ENCODE results near the gene ADCK2.
"Not testable (repeated sequence)": the region's sequence is repeated elsewhere in the genome, so short reads cannot be mapped to it uniquely, and the experiment has no call there.

The ADCK2 gene

DNA sequence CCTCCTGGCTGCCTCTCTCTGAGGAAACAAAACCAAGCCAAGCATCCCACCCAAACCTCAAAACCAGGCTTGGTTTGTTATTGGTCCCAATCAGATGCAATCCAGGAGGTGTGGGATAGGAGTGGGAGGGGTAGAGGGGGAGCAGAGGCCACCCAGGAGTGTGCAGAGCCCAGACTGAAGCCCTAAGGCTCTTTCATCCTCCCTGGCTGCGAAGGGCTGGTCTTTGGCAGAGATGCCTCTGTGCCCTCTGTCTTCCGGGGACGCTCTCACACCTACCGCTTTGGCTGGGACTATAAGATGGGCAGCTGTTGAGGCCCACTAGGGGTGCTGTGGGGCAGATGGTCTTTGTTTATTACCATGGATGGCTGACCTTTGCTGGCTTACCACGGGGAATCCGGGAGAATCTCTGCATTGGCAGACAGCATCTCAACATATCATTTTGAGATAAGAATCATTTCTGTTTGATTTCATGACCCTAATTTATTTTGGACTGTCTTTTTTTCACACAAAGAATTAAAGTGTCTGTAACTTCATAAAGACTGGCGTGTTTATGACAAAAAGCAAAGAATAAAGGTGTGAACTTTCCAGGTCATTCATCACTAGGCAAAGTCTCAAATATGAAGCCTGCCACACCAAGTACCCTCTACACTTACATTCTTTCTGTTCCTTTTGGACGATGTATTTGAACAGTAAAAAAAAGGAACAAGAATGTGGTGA lies 25.7 kb upstream of the ADCK2 start:
- DNase-seq (ENCODE audit: low spot score): peak; percentile 82

DNA sequence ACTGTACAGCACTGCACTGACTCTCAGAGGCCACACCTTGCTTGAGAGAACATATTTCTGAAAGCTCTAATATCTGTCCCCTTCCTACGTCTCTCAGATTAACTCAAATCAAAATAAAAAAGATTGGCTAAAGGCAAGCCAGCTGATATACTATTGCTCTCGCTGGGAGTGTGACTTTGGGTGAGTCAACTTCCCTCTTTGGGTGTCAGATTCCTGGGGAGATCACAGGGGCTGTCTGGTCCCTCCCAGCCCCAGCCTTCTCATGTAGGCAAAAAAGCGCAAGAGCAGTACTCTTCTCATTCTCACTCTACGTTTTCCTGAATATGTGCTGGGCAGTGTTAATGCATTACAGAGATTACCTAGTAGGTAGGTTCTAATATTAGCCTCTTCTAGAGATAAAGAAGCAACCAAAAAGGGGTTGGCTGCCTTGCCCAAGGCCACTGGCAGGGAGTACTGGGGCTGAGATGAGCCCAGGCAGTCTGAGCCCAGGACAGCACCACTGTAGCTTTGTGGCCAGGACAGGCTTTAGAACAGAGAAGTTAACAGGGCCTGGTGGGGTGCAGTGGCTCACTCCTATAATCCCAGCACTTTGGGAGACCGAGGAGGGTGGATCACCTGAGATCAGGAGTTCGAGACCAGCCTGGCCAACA lies 23.1 kb upstream of the ADCK2 start:
- no peak for DNase-seq (ENCODE audit: low spot score)

DNA sequence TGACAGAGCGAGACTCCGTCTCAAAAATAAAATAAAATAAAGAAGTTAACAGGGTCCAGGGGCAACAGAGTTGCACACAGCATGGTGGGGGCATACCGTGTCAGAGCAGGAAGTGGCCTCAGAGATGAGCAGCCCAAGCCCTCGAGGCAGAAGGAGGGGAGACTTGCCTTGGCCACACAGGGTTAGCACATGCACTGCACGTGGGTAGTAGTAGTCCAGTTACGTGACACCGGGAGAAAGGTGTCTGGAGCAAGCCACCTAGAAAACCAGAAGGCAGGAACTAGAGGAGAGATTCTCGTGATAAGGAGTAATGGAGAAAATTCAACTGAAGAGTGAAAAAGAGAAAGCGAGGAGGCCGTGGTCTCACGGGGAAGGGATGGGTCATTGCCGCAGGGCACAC lies 22.4 kb upstream of the ADCK2 start:
- no peak for DNase-seq (ENCODE audit: low spot score)

DNA sequence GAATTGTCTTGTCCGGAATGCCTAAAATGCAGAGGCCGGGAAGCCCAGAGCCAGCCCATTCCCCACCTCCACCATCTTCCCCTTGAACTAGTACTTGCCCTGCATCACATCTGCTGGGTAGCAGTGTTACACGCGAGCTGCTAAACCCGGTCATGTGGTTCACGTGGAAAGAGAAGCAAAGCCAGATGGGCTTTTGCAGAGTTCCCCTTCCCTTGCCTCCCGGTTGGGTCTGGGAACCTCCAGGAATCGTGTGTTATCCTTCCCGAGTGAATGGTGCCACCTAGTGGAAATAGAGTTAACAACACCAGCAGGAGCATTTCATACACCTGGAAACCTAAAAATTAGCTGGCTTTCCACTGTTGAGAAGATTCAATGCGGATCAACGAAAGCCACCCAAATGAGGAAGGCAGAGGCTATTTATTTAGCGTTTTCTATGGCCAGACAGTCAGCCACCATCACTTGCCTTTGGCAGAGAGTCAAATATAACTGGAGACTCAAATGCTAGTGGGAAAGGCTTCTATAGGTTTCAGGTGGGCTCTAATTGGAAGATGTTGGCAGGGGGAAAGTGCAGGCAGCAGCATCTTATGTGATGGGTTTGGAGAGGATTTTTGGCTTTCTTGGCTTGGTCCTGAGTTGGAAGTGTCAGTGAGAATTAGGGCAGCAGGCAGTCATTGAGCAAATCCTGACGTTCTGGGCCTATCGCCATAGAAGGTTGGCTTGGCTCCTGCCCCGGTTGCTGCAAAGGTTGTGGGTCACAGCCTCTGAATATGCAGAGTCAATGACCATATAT lies 19.2 kb upstream of the ADCK2 start:
- DNase-seq (ENCODE audit: low spot score): peak; percentile 70

DNA sequence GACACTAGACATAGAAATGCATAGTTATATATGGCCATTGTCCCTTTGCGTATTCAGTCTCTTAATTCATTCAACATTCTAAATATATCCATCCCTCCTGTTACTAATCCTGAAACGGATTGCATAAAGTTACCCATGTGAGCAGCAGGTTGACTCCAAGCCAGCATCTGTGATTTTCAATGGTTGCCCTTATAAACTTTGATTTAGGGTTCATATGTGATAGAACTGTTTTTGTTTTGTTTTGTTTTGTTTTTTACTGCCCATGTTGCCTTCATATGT lies 18.7 kb upstream of the ADCK2 start:
- DNase-seq (ENCODE audit: low spot score): no peak

DNA sequence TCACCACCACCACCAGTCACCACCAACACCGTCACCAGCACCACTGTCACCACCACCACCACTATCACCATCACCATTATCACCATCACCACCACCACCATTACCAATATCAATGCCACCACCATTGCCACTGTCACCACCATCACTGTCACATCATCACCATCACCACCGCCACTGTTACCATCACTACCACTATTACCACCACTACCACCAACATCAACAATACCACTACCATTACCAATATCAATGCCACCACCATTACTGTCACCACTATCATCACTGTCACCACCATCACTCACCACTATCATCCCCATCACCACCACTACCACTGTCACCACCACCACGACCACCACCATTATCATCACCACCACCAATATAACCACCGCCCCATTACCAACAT lies 18.1 kb upstream of the ADCK2 start:
- no peak for DNase-seq (ENCODE audit: low spot score)

DNA sequence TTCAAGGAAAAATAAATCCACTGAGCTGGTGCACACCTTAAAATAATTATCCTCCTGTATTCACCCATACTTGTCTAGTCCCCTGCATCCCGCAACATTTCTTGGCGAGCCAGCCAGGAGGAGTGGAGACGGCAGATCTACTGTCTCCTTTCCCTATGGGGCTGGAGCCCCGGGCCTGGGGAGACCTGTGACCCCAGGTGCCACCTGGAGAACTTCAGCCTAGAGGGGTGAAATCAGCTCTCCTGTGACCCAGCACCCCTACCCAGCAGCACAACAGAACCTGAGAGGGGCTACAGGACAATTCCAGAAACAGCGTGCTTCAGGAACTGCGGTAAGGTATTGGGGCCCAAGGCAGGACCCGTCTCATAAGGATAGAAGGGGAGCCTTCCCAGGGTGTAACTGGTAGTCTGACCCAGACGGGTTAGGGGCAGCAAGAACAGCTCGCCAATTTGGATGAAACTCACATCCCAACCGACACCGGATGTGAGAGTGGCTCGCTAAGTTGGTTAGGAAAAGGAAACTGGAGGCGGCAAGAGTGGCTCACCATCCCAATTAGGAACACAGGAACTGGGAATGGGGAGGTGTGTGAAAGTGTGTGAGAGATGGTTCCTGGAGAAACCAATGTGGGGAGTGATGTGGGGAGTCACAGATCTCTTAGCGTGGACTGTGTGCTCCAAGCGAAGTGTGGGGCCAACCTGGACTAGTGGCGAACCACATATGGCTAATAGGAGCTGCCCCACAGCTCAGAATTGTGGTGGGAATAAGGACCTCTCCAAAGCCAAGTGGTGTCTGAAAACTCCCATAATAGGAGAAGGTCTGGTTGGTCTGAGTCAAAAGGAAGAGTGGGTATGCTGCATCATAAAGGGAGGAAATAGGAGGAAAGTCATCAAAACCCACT lies 17.0 kb upstream of the ADCK2 start:
- DNase-seq (ENCODE audit: low spot score): no peak

DNA sequence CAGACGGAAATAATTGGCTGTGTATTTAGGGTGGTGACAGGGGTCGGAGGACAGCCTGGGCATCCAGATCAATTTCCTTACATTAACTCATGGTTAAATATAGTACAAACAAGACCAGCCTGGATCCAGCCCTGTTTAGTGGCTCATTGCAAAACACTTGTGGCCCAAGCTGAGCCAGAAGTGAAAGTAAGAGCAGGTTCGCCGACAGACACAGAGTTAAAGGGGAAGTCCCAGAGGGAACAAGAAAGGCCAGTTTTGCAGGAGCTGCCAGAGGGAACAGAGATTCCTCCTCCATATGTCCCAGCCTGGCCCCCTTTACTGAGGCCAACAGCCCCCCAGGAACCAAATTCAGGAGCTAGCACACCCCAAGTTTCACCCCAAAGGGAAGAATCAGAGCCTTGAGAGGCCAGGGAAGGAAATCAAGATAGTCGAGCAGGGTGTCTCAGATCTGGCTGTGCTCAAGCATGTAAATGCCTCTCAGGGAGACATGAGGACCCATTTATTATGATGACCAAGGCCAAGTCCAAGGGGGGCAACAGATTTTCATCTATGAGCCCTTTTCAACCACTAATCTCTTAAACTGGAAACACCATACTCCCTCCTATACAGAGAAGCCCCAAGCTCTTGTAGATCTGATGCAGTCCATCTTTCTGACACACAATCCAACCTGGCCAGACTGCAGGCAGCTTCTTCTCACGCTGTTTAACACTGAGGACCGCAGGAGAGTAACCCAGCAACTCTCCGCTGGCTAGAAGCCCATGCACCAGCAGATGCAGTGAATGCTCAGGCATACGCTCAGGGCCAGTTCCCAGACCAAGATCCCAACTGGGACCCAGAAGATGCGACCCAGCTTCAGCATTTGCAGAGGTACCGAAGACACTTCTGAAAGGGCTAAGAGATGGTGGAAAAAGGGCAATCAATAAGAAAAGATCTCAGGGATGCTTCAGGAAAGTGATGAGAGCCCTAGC lies 15.9 kb upstream of the ADCK2 start:
- DNase-seq (ENCODE audit: low spot score): no peak

DNA sequence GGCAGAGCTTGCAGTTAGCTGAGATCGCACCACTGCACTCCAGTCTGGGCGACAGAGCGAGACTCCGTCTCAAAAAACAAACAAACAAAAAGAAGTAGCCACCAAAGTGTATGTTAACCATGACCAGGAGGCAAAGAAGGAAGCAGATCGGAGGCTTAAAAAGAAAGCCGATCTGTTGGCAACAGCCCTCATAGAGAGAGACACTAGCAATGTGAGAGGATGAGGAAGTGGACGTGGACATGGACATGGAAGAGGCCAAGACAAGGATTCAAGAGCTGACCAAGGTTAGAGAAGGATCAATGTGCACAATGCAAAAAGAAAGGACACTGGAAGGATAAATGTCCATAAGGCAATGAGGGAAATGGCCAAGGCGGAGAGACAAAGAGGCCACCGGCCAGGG lies 14.9 kb upstream of the ADCK2 start:
- DNase-seq (ENCODE audit: low spot score): no peak

DNA sequence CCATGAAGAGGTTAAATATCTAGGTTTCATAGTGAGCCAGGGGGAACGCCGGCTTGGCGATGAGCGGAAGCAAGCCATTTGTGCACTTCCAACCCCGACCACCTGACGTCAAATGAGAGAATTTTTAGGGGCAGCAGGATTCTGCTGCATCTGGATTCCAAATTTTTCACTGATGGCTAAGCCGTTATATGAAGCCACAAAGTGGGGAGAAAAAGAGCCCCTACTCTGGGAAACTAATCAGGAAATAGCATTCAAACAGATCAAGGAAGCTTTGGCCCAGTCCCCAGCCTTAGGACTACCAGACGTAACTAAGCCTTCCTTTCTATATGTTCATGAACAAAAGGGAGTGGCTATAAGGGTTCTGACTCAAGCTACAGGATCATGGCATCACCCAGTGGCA lies 12.9 kb upstream of the ADCK2 start:
- no peak for DNase-seq (ENCODE audit: low spot score)

DNA sequence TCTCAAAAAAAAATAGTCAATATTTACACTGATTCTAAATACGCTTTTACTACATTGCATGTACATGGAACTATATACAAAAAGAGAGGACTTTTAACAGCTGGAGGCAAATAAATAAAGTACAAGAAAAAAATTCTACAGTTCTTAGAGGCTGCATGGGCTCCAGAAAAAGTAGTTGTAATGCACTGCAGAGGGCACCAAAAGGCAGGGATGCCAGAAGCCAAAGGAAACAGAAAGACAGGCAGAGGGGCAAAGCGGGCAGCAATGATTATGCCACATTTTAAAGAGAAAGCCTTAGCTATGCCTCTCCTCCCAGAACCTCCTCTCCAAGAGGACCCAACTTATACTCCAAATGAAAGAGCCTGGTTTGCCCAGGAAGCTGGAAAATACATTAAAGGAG lies 11.6 kb upstream of the ADCK2 start:
- DNase-seq (ENCODE audit: low spot score): no peak

DNA sequence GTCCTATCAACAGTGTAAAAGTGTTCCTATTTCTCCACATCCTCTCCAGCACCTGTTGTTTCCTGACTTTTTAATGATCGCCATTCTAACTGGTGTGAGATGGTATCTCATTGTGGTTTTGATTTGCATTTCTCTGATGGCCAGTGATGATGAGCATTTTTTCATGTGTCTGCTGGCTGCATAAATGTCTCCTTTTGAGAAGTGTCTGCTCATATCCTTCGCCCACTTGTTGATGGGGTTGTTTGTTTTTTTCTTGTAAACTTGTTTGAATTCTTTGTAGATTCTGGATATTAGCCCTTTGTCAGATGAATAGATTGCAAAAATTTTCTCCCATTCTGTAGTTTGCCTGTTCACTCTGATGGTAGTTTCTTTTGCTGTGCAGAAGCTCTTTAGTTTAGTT lies 9.8 kb upstream of the ADCK2 start:
- DNase-seq (ENCODE audit: low spot score): not testable (repeated sequence)

DNA sequence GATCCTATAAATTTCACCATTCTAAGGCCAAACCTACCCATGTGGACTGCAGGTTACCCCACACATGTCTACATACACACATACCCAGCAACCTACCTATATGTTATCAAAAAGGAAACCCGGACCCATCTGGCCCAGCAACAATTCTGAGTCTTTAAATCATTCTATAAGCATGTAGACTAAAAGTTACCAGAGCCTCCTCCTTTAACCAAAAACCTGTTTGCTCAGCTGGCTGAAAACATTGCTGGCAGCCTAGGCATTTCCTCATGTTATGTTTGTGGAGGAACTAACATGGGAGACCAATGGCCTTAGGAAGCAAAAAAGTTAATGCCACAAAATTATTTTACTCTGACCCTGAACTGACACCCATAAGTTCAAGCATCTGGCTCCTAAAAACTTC lies 5.3 kb upstream of the ADCK2 start:
- DNase-seq (ENCODE audit: low spot score): no peak

DNA sequence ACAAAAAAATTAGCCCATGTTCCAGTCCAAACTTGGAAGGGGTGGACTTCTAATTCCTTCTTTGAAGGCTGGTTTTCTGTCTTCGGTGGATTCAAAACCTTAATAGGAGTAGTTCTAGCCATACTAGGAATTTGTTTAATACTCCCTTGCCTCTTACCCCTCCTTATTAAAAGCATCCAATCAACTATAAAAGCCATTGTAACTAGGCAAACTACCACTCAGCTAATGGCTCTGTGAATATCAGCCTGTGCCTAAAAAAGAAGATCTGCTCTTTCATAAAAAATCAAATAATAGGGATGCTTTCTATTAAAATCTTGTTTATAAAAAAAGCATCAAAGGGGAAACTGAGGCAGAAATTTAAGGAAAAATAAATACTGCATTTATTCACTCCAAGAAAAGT lies 4.1 kb upstream of the ADCK2 start:
- no peak for DNase-seq (ENCODE audit: low spot score)

DNA sequence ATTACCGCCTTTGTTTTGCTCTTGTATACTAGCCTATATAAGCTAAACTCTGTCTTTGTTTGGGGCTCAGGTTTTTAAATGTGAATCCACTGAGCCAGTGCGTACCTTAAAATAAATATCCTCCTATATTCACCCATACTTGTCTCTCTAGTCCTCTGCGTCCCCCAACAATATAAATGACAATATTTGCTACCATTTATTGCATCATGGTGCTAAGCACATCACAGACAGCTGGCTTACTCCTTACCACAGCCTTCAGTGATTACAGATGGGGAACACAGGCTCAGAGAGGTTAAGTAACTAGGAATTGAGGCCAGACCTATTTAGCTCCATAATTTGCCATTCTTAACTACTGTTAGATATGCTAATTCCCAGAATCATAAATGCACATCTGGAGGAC lies 3.4 kb upstream of the ADCK2 start:
- no peak for DNase-seq (ENCODE audit: low spot score)

DNA sequence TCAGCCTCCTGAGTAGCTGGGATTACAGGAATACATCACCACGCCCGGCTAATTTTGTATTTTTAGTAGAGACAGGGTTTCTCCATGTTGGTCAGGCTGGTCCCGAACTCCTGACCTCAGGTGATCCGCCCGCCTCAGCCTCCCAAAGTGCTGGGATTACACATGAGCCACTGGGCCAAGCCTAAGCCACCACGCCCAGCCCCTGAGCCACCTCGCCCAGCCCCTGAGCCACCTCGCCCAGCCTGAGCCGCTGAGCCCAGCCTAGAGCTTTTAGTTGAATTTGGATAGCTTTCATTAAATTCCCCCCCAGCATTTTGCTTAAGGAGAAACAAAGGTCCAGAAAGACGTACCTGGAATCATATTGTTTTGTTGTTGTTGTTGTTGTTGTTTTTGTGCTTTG lies 2.9 kb upstream of the ADCK2 start:
- DNase-seq (ENCODE audit: low spot score): not testable (repeated sequence)

DNA sequence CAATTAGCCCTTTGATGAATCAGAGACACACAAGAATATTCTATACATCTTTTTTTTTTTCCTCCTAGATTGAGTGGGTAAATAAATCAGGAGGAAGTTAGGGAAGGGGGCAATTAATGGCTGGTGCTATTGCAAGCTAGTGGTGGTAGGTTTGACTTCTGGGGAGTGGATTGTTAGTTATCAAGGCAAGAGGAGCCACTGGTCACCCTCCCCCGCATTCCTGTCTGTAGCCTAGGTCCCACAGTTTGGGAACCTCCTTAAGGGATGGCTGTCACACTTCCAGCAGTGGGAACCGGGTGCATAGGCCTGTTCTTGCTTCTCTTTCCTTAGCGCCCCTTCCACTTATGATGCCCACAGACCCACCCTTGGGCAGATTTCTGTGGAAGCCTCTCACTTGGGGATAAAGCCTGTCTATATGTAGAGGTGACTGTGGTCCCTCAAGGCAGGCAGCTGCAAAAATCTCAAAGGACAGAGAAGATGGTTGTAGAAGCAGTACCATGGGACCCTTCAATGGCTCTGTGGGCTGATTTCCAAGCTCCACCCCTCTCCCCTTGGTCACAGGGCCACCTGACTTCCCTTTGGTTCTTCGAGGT lies 2.3 kb upstream of the ADCK2 start:
- no peak for DNase-seq (ENCODE audit: low spot score)

DNA sequence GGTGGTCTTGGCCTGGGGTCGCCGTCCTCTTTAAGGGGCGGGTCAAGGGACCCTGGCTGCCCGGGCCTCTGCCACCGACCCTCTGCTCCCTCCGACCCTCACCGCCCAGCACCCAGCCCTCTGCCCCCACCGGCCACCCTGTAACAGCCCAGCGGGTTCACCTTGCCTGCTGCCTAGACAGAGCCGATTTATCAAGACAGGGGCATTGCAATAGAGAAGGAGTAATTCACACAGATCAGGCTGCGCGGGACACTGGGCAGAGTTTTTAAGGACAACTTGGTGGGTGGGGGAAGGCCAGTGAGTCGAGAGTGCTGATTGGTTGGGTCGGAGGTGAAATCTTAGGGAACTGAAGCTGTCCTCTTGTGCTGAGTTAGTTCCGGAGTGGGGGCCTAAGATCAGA lies 779 bp upstream of the ADCK2 start:
- DNase-seq (ENCODE audit: low spot score): no peak

DNA sequence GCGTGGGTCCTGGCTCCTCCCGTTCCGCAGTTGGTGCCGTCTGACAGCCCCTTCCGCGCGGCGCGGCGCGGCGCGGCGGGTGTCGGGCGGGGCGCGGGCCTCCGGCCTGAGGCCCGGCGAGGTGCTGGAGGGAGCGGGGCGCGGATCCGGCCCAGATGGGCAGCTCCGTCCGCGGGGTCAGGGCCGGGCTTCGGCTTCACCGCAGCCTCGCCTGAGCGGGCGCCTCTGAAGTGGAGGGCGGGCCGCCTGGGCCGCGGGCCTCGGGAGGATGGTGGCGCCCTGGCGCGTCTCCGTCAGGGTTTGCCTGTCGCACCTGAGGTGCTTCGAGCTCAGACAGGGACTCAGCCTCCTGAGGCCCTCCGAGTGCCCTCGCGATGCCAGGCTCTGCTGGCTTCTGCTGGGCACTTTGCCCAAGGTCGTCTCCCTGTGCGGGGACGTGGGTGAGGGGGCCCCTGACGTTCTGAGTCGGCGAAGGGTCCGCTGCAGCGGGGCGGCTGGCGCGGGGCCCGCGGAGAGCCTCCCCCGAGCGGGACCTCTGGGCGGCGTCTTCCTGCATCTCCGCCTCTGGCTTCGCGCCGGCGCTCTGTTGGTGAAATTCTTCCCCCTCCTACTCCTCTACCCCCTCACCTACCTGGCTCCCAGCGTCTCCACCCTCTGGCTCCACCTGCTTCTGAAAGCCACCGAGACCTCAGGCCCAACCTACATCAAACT lies 473 bp downstream of the ADCK2 start:
- peak; percentile 61 for DNase-seq (ENCODE audit: low spot score)

DNA sequence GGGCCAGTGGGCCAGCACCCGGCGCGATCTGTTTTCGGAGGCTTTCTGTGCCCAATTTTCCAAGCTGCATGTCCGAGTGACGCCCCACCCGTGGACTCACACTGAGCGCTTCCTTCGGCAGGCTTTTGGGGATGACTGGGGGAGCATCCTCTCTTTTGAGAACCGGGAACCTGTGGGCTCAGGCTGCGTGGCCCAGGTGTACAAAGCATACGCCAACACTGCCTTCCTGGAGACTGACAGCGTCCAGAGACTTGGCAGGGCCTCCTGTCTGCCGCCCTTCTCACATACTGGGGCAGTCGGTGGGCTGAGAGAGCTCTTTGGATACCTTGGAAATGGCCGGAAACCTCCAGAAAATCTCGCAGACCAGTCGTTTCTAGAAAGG lies 1.0 kb downstream of the ADCK2 start:
- DNase-seq (ENCODE audit: low spot score): no peak
